WTC11 (cell line): ENCODE data around the gene SGIP1. TPM values are rescaled to one million over a fixed set of nuclear protein-coding genes. Genes with fewer than 3 reads are reported as not detected.

Experiments
- ATAC-seq: fragments of 200-7000 bp; cut with Tn5 transposase; 2 replicates; pipeline ENCODE4 v1.10.0; 2021; ENCODE audit warnings: mild to moderate bottlenecking, moderate library complexity
- CTCF ChIA-PET: fragments of 300-600 bp; sonication (Branson Sonifier 250); formaldehyde crosslinking; loops from one replicate; lab custom pipeline; 2021; ENCODE audit warnings: antibody characterized with exemption; lab: Charles Lee
- POLR2A ChIA-PET: fragments of 350-600 bp; sonication (Branson Sonifier 250); formaldehyde crosslinking; loops from one replicate; lab custom pipeline; 2021; ENCODE audit warnings: antibody characterized with exemption; lab: Charles Lee
- DNase-seq: peaks from one replicate; pipeline ENCODE4 v3.0.0; 2021; ENCODE audit warnings: low spot score
- H3K27ac Mint-ChIP-seq: 2 replicates; pipeline ENCODE4 v1.8.0; 2021; ENCODE audit warnings: mixed read lengths
- H3K27me3 Mint-ChIP-seq: 2 replicates; pipeline ENCODE4 v1.8.0; 2021; ENCODE audit warnings: low read depth, mild to moderate bottlenecking, moderate library complexity, mixed read lengths
- H3K36me3 Mint-ChIP-seq: 2 replicates; pipeline ENCODE4 v1.8.0; 2021; ENCODE audit warnings: mixed read lengths
- H3K4me1 Mint-ChIP-seq: 2 replicates; pipeline ENCODE4 v1.8.0; 2022; ENCODE audit warnings: mixed read lengths
- H3K4me3 Mint-ChIP-seq: 2 replicates; pipeline ENCODE4 v1.8.0; 2021; ENCODE audit warnings: mild to moderate bottlenecking, moderate library complexity, mixed read lengths
- H3K9me3 Mint-ChIP-seq: 2 replicates; pipeline ENCODE4 v1.8.0; 2021; ENCODE audit warnings: mixed read lengths
- ATF1 ChIP-seq: sonication (generic); formaldehyde crosslinking; IDR thresholded peaks from 2 replicates; pipeline ENCODE4 v1.8.1; 2023; ENCODE audit warnings: mild to moderate bottlenecking, moderate library complexity, missing genetic modification reagents
- ELF4 ChIP-seq: sonication (generic); formaldehyde crosslinking; IDR thresholded peaks from 2 replicates; pipeline ENCODE4 v1.8.1; 2022; ENCODE audit warnings: low read depth, mild to moderate bottlenecking, moderate library complexity, missing genetic modification reagents
- FOXK1 ChIP-seq: sonication (generic); formaldehyde crosslinking; IDR thresholded peaks from 2 replicates; pipeline ENCODE4 v1.8.0; 2022; ENCODE audit warnings: mild to moderate bottlenecking, moderate library complexity, missing genetic modification reagents
- JAZF1 ChIP-seq: fragments of 250-450 bp; sonication (Bioruptor Pico); IDR thresholded peaks from 2 replicates; pipeline ENCODE4 v1.9.0; 2021; ENCODE audit warnings: moderate library complexity, mild to moderate bottlenecking, inconsistent platforms
- NFATC4 ChIP-seq: fragments of 250-450 bp; sonication (Bioruptor Pico); IDR thresholded peaks from 2 replicates; pipeline ENCODE4 v1.9.0; 2021; ENCODE audit warnings: mild to moderate bottlenecking
- RELA ChIP-seq: sonication (generic); formaldehyde crosslinking; IDR thresholded peaks from 2 replicates; pipeline ENCODE4 v1.8.1; 2022; ENCODE audit warnings: missing genetic modification reagents, mild to moderate bottlenecking, borderline replicate concordance
- TCF7 ChIP-seq: sonication (generic); formaldehyde crosslinking; IDR thresholded peaks from 2 replicates; pipeline ENCODE4 v1.8.0; 2022; ENCODE audit warnings: mild to moderate bottlenecking, low read depth, missing genetic modification reagents, moderate library complexity
- ZNF671 ChIP-seq: fragments of 250-450 bp; sonication (Bioruptor Pico); IDR thresholded peaks from 2 replicates; pipeline ENCODE4 v1.8.0; 2021; ENCODE audit warnings: mild to moderate bottlenecking
- total RNA-seq: library from RNA; stranded (reverse); gene quantifications from 3 replicates; pipeline ENCODE4 v1.2.3, GENCODE V29; 2021
- TF ChIP-seq, protein P1 (sequence below): sonication (generic); formaldehyde crosslinking; IDR thresholded peaks from 2 replicates; pipeline ENCODE4 v1.8.0; 2022; ENCODE audit warnings: missing genetic modification reagents
- TF ChIP-seq, protein P2 (sequence below): sonication (generic); formaldehyde crosslinking; conservative IDR thresholded peaks from 2 replicates; pipeline ENCODE4 v1.8.1; 2022; ENCODE audit warnings: mild to moderate bottlenecking, missing genetic modification reagents
- TF ChIP-seq, protein P3 (sequence below): fragments of 250-450 bp; sonication (Bioruptor Pico); IDR thresholded peaks from 2 replicates; pipeline ENCODE4 v2.1.2; 2022; ENCODE audit warnings: mild to moderate bottlenecking, moderate library complexity
- TF ChIP-seq, protein P4 (sequence below): sonication (generic); formaldehyde crosslinking; IDR thresholded peaks from 2 replicates; pipeline ENCODE4 v1.8.0; 2022; ENCODE audit warnings: mild to moderate bottlenecking, missing genetic modification reagents
- TF ChIP-seq, protein P5 (sequence below): sonication (generic); formaldehyde crosslinking; IDR thresholded peaks from 2 replicates; pipeline ENCODE4 v1.8.1; 2022; ENCODE audit warnings: low read depth, missing genetic modification reagents, borderline replicate concordance
- TF ChIP-seq, protein P6 (sequence below): sonication (generic); formaldehyde crosslinking; IDR thresholded peaks from 2 replicates; pipeline ENCODE4 v1.8.1; 2023; ENCODE audit warnings: mild to moderate bottlenecking, missing genetic modification reagents
- TF ChIP-seq, protein P7 (sequence below): sonication (generic); formaldehyde crosslinking; IDR thresholded peaks from 2 replicates; pipeline ENCODE4 v1.8.1; 2022; ENCODE audit warnings: mild to moderate bottlenecking, moderate library complexity, missing genetic modification reagents
- TF ChIP-seq, protein P8 (sequence below): sonication (generic); formaldehyde crosslinking; IDR thresholded peaks from 2 replicates; pipeline ENCODE4 v1.8.1; 2023; ENCODE audit warnings: mild to moderate bottlenecking, missing genetic modification reagents, borderline replicate concordance

The SGIP1 gene
- total RNA-seq, 1 experiment from 2014 or later, result 3.9 TPM

DNA sequence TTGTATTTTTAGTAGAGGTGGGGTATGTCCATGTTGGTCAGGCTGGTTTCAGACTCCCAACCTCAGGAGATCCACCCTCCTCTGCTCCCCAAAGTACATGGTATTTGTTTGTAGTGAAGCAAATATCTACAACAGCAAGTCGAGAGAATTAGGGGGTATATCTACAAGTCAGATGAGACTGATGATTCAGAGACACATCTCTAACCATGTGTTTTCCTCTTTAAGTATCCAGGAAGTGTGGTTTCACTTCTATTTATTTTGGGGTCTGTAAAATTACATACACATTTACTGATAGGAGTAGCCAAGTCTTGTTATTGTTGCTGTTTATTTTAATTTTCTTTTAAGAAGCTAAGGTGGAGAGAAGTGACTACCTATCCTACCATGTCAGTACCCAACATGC is 44.9 kb downstream of the SGIP1 start (continued):
- TF ChIP-seq, protein P1, sequence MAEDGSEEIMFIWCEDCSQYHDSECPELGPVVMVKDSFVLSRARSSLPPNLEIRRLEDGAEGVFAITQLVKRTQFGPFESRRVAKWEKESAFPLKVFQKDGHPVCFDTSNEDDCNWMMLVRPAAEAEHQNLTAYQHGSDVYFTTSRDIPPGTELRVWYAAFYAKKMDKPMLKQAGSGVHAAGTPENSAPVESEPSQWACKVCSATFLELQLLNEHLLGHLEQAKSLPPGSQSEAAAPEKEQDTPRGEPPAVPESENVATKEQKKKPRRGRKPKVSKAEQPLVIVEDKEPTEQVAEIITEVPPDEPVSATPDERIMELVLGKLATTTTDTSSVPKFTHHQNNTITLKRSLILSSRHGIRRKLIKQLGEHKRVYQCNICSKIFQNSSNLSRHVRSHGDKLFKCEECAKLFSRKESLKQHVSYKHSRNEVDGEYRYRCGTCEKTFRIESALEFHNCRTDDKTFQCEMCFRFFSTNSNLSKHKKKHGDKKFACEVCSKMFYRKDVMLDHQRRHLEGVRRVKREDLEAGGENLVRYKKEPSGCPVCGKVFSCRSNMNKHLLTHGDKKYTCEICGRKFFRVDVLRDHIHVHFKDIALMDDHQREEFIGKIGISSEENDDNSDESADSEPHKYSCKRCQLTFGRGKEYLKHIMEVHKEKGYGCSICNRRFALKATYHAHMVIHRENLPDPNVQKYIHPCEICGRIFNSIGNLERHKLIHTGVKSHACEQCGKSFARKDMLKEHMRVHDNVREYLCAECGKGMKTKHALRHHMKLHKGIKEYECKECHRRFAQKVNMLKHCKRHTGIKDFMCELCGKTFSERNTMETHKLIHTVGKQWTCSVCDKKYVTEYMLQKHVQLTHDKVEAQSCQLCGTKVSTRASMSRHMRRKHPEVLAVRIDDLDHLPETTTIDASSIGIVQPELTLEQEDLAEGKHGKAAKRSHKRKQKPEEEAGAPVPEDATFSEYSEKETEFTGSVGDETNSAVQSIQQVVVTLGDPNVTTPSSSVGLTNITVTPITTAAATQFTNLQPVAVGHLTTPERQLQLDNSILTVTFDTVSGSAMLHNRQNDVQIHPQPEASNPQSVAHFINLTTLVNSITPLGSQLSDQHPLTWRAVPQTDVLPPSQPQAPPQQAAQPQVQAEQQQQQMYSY (CRISPR knock-in tag), result no peak
- TF ChIP-seq, protein P2, sequence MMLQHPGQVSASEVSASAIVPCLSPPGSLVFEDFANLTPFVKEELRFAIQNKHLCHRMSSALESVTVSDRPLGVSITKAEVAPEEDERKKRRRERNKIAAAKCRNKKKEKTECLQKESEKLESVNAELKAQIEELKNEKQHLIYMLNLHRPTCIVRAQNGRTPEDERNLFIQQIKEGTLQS (CRISPR knock-in tag), result no peak
- TF ChIP-seq RELA (CRISPR knock-in tag) (no peak), ZNF671 (CRISPR knock-in tag) (no peak)

DNA sequence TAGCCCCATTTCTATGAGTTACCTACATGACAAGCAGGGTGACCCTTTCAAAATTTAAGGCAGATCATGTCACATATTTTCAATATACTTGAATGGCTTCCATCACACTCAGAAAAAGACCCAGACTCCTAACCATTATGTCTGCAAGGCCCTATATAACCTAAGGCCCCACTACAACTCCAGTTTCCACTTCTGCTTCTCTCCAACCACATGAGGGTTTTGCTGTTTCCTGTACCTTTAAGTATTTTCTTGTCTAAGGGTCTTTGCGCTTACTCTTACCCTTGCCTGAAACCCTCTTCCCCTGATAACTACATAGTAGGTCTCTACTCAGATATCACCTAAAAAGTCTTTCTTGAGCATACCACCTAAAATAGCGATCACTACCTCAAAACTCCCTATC is 46.1 kb downstream of the SGIP1 start:
- Mint-ChIP-seq H3K4me3 (no peak overlapping the region), H3K27me3 (no peaks in the 10 kb centered on the region), H3K4me1 (no peaks in the 10 kb centered on the region), H3K9me3 (no peaks in the 10 kb centered on the region), H3K27ac (no peak overlapping the region), H3K36me3 (no peaks in the 10 kb centered on the region)
- TF ChIP-seq ELF4 (CRISPR knock-in tag), result no peak
- ATAC-seq (no peak), DNase-seq (no peak)
- ChIA-PET CTCF (no interaction called here), POLR2A (no interaction called here)

DNA sequence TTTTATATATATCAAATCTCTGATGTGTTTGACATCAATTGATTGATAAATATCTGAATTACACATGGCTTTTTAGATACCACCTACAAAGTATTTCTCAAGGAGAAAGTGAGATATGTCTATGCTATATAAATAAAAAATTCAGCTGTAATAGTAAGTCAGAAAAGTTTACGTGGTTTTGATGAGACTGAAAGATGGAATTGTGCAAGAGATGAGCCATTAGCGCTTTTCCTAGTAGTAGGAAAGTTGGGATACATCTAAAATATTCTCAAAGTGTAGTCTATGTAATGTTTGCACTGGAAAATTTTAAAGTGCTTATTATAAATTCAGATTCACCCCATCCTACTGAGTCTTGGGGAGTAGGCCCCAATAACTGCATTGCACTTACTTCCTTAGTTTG is 49.1 kb downstream of the SGIP1 start:
- Mint-ChIP-seq H3K9me3 (no peaks in the 10 kb centered on the region), H3K27ac (no peak overlapping the region), H3K36me3 (no peaks in the 10 kb centered on the region), H3K4me1 (no peaks in the 10 kb centered on the region), H3K4me3 (no peak overlapping the region), H3K27me3 (no peaks in the 10 kb centered on the region)
- no peak for DNase-seq
- no peak for ATAC-seq
- ChIA-PET POLR2A (no interaction called here), CTCF (no interaction called here)
- TF ChIP-seq, protein P3, sequence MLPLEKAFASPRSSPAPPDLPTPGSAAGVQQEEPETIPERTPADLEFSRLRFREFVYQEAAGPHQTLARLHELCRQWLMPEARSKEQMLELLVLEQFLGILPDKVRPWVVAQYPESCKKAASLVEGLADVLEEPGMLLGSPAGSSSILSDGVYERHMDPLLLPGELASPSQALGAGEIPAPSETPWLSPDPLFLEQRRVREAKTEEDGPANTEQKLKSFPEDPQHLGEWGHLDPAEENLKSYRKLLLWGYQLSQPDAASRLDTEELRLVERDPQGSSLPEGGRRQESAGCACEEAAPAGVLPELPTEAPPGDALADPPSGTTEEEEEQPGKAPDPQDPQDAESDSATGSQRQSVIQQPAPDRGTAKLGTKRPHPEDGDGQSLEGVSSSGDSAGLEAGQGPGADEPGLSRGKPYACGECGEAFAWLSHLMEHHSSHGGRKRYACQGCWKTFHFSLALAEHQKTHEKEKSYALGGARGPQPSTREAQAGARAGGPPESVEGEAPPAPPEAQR (CRISPR knock-in tag), result no peak
- no peak for TF ChIP-seq TCF7 (CRISPR knock-in tag)
- TF ChIP-seq, protein P4, sequence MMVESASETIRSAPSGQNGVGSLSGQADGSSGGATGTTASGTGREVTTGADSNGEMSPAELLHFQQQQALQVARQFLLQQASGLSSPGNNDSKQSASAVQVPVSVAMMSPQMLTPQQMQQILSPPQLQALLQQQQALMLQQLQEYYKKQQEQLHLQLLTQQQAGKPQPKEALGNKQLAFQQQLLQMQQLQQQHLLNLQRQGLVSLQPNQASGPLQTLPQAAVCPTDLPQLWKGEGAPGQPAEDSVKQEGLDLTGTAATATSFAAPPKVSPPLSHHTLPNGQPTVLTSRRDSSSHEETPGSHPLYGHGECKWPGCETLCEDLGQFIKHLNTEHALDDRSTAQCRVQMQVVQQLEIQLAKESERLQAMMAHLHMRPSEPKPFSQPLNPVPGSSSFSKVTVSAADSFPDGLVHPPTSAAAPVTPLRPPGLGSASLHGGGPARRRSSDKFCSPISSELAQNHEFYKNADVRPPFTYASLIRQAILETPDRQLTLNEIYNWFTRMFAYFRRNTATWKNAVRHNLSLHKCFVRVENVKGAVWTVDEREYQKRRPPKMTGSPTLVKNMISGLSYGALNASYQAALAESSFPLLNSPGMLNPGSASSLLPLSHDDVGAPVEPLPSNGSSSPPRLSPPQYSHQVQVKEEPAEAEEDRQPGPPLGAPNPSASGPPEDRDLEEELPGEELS, result no peak
- TF ChIP-seq, protein P5, sequence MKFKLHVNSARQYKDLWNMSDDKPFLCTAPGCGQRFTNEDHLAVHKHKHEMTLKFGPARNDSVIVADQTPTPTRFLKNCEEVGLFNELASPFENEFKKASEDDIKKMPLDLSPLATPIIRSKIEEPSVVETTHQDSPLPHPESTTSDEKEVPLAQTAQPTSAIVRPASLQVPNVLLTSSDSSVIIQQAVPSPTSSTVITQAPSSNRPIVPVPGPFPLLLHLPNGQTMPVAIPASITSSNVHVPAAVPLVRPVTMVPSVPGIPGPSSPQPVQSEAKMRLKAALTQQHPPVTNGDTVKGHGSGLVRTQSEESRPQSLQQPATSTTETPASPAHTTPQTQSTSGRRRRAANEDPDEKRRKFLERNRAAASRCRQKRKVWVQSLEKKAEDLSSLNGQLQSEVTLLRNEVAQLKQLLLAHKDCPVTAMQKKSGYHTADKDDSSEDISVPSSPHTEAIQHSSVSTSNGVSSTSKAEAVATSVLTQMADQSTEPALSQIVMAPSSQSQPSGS (CRISPR knock-in tag), result no peak
- TF ChIP-seq, protein P6, sequence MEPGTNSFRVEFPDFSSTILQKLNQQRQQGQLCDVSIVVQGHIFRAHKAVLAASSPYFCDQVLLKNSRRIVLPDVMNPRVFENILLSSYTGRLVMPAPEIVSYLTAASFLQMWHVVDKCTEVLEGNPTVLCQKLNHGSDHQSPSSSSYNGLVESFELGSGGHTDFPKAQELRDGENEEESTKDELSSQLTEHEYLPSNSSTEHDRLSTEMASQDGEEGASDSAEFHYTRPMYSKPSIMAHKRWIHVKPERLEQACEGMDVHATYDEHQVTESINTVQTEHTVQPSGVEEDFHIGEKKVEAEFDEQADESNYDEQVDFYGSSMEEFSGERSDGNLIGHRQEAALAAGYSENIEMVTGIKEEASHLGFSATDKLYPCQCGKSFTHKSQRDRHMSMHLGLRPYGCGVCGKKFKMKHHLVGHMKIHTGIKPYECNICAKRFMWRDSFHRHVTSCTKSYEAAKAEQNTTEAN (CRISPR knock-in tag), result no peak
- TF ChIP-seq, protein P7, sequence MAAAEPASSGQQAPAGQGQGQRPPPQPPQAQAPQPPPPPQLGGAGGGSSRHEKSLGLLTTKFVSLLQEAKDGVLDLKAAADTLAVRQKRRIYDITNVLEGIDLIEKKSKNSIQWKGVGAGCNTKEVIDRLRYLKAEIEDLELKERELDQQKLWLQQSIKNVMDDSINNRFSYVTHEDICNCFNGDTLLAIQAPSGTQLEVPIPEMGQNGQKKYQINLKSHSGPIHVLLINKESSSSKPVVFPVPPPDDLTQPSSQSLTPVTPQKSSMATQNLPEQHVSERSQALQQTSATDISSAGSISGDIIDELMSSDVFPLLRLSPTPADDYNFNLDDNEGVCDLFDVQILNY (CRISPR knock-in tag), result no peak
- no peak for TF ChIP-seq ATF1 (CRISPR knock-in tag)
- TF ChIP-seq FOXK1 (CRISPR knock-in tag), result no peak
- no peak for TF ChIP-seq NFATC4
- no peak for TF ChIP-seq JAZF1 (CRISPR knock-in tag)
- TF ChIP-seq, protein P2 (CRISPR knock-in tag), result no peak
- TF ChIP-seq, protein P8, sequence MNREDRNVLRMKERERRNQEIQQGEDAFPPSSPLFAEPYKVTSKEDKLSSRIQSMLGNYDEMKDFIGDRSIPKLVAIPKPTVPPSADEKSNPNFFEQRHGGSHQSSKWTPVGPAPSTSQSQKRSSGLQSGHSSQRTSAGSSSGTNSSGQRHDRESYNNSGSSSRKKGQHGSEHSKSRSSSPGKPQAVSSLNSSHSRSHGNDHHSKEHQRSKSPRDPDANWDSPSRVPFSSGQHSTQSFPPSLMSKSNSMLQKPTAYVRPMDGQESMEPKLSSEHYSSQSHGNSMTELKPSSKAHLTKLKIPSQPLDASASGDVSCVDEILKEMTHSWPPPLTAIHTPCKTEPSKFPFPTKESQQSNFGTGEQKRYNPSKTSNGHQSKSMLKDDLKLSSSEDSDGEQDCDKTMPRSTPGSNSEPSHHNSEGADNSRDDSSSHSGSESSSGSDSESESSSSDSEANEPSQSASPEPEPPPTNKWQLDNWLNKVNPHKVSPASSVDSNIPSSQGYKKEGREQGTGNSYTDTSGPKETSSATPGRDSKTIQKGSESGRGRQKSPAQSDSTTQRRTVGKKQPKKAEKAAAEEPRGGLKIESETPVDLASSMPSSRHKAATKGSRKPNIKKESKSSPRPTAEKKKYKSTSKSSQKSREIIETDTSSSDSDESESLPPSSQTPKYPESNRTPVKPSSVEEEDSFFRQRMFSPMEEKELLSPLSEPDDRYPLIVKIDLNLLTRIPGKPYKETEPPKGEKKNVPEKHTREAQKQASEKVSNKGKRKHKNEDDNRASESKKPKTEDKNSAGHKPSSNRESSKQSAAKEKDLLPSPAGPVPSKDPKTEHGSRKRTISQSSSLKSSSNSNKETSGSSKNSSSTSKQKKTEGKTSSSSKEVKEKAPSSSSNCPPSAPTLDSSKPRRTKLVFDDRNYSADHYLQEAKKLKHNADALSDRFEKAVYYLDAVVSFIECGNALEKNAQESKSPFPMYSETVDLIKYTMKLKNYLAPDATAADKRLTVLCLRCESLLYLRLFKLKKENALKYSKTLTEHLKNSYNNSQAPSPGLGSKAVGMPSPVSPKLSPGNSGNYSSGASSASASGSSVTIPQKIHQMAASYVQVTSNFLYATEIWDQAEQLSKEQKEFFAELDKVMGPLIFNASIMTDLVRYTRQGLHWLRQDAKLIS (CRISPR knock-in tag), result no peak
